RWPE1 (cell line): ENCODE results near the gene MAPK9.
"Not testable (repeated sequence)": the region's sequence is repeated elsewhere in the genome, so short reads cannot be mapped to it uniquely, and the experiment has no call there.

ENCODE experiments used
- CTCF ChIA-PET: fragments of 350-600 bp; sonication (Branson Sonifier 250); formaldehyde crosslinking; extraction: SDS; loops from one replicate; lab custom pipeline; 2021; lab: Yijun Ruan, JAX
- POLR2A ChIA-PET: fragments of 400-600 bp; formaldehyde crosslinking; extraction: SDS; loops from one replicate; lab custom pipeline; 2020; ENCODE audit warnings: antibody characterized with exemption; ENCODE audit not compliant: low non-redundant PET; lab: Yijun Ruan, JAX
- DNase-seq: peaks from one replicate; pipeline ENCODE4 v3.0.0; 2012; ENCODE audit warnings: low spot score
- H3K27ac ChIP-seq: fragments of 450-650 bp; 2 replicates; pipeline ENCODE4 v1.5.1; 2017
- TF ChIP-seq, protein P1 (sequence below): fragments of 450-650 bp; conservative IDR thresholded peaks from 2 replicates; pipeline ENCODE4 v1.5.1; 2017; ENCODE audit warnings: low read depth, mild to moderate bottlenecking

The MAPK9 gene

DNA sequence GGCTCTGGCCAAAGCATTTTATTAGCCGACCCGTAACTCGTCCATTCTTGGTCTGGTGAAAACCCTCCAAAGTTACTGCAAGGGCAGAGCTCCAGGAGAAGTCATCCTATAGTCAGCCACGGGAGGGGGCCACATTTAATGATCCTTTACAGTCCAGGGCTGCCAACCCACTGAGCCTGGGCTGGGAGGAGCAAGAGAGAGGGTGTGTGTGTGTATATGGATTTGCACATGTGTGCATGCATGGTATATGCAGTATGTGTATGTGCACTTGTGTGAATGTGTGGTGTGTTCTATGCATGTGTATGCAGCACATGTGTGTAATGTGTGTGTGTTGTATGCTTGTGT is 78.7 kb downstream of the MAPK9 start:
- DNase-seq: no peak
- TF ChIP-seq, protein P1, sequence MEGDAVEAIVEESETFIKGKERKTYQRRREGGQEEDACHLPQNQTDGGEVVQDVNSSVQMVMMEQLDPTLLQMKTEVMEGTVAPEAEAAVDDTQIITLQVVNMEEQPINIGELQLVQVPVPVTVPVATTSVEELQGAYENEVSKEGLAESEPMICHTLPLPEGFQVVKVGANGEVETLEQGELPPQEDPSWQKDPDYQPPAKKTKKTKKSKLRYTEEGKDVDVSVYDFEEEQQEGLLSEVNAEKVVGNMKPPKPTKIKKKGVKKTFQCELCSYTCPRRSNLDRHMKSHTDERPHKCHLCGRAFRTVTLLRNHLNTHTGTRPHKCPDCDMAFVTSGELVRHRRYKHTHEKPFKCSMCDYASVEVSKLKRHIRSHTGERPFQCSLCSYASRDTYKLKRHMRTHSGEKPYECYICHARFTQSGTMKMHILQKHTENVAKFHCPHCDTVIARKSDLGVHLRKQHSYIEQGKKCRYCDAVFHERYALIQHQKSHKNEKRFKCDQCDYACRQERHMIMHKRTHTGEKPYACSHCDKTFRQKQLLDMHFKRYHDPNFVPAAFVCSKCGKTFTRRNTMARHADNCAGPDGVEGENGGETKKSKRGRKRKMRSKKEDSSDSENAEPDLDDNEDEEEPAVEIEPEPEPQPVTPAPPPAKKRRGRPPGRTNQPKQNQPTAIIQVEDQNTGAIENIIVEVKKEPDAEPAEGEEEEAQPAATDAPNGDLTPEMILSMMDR: no peak
- CTCF ChIA-PET: interaction anchor here (1.4 kb wide), 1 partner anchor 77 kb away, joined by 3 read pairs; no protein-coding TSS in a partner anchor

DNA sequence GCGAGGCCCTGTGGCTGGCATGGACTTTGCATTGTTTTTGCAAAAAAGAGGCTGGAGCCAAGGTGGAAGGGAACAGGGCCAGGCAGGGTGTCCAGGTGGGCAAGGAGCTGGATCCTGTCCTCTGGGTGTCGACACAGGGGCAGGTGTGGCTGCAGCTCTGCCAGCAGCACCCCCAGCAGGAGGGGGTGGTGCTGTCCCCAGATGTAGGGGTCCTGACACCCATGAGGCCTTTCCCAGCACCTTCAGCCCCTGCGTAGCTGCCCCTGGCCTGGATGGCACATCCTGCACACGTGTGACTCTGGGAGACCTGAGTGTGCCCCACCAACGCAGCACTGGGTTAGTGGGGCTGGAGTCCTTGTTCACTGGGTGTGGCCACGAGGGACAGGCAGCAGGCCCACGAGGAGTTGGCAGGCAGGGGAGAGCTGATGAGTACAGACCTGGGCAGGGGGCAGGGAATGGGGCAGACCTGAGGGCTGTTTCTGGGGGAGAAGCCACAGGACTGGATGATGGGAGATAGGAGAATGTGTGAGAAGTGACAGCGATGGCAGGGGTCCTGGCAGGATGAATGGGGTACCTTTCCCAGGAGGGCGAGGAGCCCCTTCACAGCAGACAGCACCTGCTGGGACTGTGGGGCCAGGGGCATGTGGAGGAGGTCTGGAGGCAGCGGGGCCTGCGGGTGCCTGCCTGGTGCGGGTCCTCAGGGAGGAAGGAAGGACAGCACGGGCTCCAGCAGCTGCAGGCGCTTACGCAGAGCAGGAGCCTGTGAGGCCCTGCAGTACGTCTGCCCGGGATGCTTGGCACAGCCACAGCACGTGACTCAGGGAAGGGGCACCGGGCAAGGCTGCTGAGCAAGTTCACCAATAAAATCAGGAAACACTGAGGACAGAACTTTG is 79.3 kb downstream of the MAPK9 start:
- peak overlapping the region; percentile 17; the same call in 1 of the 2 replicates for H3K27ac ChIP-seq
- ChIA-PET CTCF (interaction anchor here (0.7 to 1.4 kb wide), 2 partner anchors 78 to 258 kb away, joined by 3 read pairs; no protein-coding TSS in a partner anchor), POLR2A (no interaction called here)
- TF ChIP-seq, protein P1: no peak
- DNase-seq: peak; percentile 38

More for the DNA sequence above, 78.7 kb downstream of the MAPK9 start:
- POLR2A ChIA-PET: no interaction called here
- H3K27ac ChIP-seq: no peak overlapping the region

DNA sequence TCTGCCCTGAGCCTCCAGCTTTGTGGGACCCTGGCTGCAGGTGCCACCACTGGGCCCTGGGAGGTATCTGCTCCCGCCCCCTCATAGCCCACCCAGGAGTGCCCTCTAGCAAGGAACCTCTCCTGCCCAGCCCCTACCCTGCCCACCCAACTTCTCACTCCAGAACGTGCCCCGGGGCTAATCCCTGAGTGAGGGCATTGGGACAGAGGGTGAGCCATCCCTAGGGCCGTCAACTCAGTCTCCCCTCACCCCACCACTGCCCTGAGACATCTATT is 80.2 kb downstream of the MAPK9 start:
- TF ChIP-seq, protein P1: no peak
- ChIA-PET POLR2A (no interaction called here), CTCF (no interaction called here)
- no peak overlapping the region for H3K27ac ChIP-seq
- no peak for DNase-seq

DNA sequence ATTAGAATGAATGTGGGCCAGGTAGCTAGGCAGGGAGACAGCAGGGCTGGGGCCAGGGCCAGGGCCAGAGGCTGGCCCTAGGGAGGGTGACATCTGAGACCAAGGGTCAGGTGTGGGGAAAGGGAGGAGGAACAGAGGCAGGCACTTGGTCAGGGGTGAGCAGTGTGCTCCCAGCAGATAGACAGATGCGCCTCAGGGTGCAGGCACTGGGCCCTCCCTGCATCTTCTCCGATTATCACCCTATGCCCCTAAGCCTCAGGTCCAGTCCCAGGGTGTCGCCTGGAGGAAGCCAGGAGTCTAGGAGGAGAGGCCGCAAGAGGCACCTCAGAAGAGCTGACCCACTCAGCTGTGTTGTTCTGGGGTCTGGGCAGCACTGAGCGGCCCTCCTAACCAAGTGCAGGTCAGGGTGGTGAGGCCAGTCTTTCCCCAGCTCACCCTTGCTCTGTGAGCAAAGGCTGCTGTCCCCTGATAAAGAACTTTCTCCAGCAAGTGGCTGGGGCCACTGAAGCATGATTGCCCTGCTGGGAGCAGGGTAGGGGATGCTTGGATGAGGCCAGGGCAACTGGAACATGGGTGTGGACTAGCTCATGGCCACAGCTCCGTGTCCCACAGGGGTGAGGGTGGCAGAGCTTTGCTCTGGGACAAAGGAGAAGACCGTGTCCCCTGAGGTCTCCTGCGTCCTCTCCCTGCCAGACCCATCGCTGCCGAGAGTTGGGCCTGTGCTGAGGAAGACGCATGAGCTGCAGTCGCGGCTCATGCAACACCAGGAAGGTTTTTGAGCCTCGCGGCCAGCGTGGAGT is 80.7 kb downstream of the MAPK9 start:
- TF ChIP-seq, protein P1: no peak
- POLR2A ChIA-PET: interaction anchor here (0.7 kb wide), 1 partner anchor 262 kb away, joined by 3 read pairs; no protein-coding TSS in a partner anchor
- DNase-seq: no peak
- H3K27ac ChIP-seq: no peak overlapping the region
- CTCF ChIA-PET: interaction anchor here (1.0 to 1.9 kb wide), 2 partner anchors 84 to 94 kb away, joined by 3 to 12 read pairs; no protein-coding TSS in a partner anchor

DNA sequence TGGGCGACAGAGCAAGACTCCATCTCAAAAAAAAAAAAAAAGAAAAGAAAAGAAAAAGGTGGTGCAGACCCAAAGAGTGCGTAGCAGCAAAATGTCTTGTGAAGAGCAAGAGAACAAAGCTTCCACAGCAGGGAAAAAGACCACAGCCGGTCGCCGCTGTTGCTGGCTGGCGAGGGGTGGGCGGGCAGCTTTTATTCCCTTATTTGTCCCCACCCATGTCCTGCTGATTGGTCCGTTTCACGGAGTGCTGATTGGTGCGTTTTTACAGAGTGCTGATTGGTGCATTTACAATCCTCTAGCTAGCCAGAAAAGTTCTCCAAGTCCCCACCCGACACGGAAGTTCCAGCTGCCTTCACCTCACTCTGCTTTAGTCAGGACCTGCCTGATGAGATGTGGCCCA is 81.8 kb downstream of the MAPK9 start:
- POLR2A ChIA-PET, H3K27ac ChIP-seq, DNase-seq: not testable (repeated sequence)
- CTCF ChIA-PET: interaction anchor here (0.7 to 2.6 kb wide), 6 partner anchors 15 to 1948 kb away, joined by 3 to 14 read pairs (median 8); no protein-coding TSS in a partner anchor

DNA sequence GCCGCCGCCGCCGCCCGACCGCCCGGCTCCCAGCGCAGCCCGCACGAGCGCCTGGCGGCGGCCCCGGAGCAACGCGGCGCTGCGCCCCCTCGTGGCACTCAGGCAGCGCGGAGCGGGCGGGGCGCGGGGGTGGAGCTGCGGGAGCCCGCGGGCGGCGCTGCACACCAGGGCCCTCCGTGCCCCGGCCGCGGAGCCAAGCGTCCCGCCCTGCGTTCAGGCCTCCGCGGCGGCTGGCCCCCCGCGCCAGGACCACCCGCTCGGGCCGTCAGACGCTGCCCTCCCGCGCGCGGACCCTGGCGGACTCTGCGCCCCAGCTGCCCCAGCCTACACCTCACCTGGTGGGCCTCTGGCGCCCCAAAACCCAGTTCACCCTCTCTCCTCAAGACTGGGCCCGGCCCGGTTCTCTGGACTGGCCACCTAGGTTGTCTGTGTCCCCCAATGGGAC is 82.7 kb downstream of the MAPK9 start, which contains the start of gene RASGEF1C:
Gene RASGEF1C (minus strand): TSS at position 75 of the 445 bp plus-strand sequence. CDS start 71,159 bp downstream, outside the sequence.
- DNase-seq: peak; percentile 82
- no peak within 1 kb of the TSS for H3K27ac ChIP-seq
- CTCF ChIA-PET: interaction anchor here (0.6 to 2.8 kb wide), 18 partner anchors 11 to 143 kb away, joined by 3 to 15 read pairs (median 4); no protein-coding TSS in a partner anchor
- TF ChIP-seq, protein P1: peak; percentile 85
- POLR2A ChIA-PET: interaction anchor here (1.0 kb wide), 1 partner anchor 116 kb away, joined by 3 read pairs; no protein-coding TSS in a partner anchor
